ENCODE results near the gene ARMCX2. TPM values are rescaled to one million over a fixed set of nuclear protein-coding genes. Genes with fewer than 3 reads are reported as not detected.

ARMCX2 gene
- total RNA-seq (10 to 100 TPM; 36.3 to 65.4 TPM), polyA plus RNA-seq (10 to 100 TPM; 10.0 to 42.5 TPM)
- long read RNA-seq, donor 1, transcript ARMCX2-203 (6 exons, 2,674 nt) = major isoform, 22 of 83 reads
- long read RNA-seq, donor 1, partial matches to known transcripts = 11 of 83 reads
- long read RNA-seq, donor 1, other reads (novel, unspliced or antisense) = 38 of 83 reads
- long read RNA-seq, donor 2, partial matches to known transcripts = 8 of 31 reads
- long read RNA-seq, donor 2, other reads (novel, unspliced or antisense) = 16 of 31 reads

- ATAC-seq (ENCODE audit: low FRiP score) (peak; percentile 86), DNase-seq (peak; percentile 79 to 85)
- 1 to 30% methylated on average over 22 of the region's 22 CpGs for WGBS, 2 donors
Measured at GRCh38 chrX:101659601-101660063, at the start of gene ARMCX2. Gene ARMCX2, minus strand, starts transcription at chrX:101659850. Its CDS starts 2,262 bp downstream, at chrX:101657588.

GRCh38 chrX:101709384-101709783, 49.7 kb upstream of the ARMCX2 start:
- Histone ChIP-seq H3K4me1 (ENCODE audit: control insufficient read depth in 1 of 2, insufficient read depth in 2 of 2, low read length in 2 of 2) (no peaks in the 10 kb centered on the region), H3K27ac (ENCODE audit: low read depth in 1 of 2, low read length in 2 of 2) (no peak overlapping the region), H3K4me3 (ENCODE audit: low read length in 2 of 2) (no peak overlapping the region), H3K27me3 (ENCODE audit: control insufficient read depth in 1 of 2, insufficient read depth in 2 of 2, low read length in 1 of 2) (no peaks in the 10 kb centered on the region), H3K9me3 (ENCODE audit: control insufficient read depth, low read length) (no peaks in the 10 kb centered on the region), H3K36me3 (ENCODE audit: control insufficient read depth in 1 of 2, insufficient read depth in 2 of 2, low read length in 1 of 2) (no peaks in the 10 kb centered on the region)
- WGBS, 2 donors = 71 to 93% methylated on average over 3 of the region's 3 CpGs
- no peak for DNase-seq
- intact Hi-C loops (cut with DNase I) = no loop called here
- ATAC-seq (ENCODE audit: low FRiP score) = no peak

More at GRCh38 chrX:101659601-101660063, at the start of gene ARMCX2:
- Histone ChIP-seq H3K9me3 (ENCODE audit: control insufficient read depth, low read length) (no peaks in the 10 kb centered on the region), H3K27me3 (ENCODE audit: control insufficient read depth in 1 of 2, insufficient read depth in 2 of 2, low read length in 1 of 2) (no peaks in the 10 kb centered on the region), H3K4me1 (ENCODE audit: control insufficient read depth in 1 of 2, insufficient read depth in 2 of 2, low read length in 2 of 2) (no peaks in the 10 kb centered on the region), H3K36me3 (ENCODE audit: control insufficient read depth in 1 of 2, insufficient read depth in 2 of 2, low read length in 1 of 2) (no peaks in the 10 kb centered on the region), H3K27ac (ENCODE audit: low read depth in 1 of 2, low read length in 2 of 2) (peak within 1 kb of the TSS in 1 of 2 donors; percentile 23), H3K4me3 (ENCODE audit: low read length in 2 of 2) (peak within 1 kb of the TSS; percentile 52 to 68)
- intact Hi-C loops (cut with DNase I) = loop anchor here in 1 of 2 donors (5.0 kb wide), 1 partner anchor 107 kb away; the partner anchor contains the start of gene ARMCX1

DNA sequence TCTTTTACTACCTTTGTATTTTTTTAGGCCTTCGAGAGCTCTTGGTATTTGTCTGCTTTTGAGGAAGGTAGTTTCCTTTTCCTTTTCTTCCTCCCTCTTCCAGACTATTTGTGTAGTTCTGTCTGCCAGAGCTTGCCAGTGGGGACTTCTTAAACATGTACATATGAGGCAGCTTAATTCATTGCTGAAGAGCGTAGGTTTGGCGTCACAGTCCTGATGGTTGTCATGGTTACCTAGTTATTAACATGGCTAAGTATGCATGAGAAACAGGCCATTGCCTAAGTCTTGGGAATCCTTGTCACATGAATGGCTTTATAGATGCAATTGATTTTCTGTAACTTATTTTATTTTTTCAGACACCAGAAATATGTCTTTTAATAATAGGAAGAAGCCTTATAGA, 48.5 kb upstream of the ARMCX2 start:
- DNase-seq = no peak
- Histone ChIP-seq H3K36me3 (ENCODE audit: control insufficient read depth in 1 of 2, insufficient read depth in 2 of 2, low read length in 1 of 2) (no peaks in the 10 kb centered on the region), H3K9me3 (ENCODE audit: control insufficient read depth, low read length) (no peaks in the 10 kb centered on the region), H3K27me3 (ENCODE audit: control insufficient read depth in 1 of 2, insufficient read depth in 2 of 2, low read length in 1 of 2) (no peaks in the 10 kb centered on the region), H3K4me3 (ENCODE audit: low read length in 2 of 2) (no peak overlapping the region), H3K27ac (ENCODE audit: low read depth in 1 of 2, low read length in 2 of 2) (no peak overlapping the region), H3K4me1 (ENCODE audit: control insufficient read depth in 1 of 2, insufficient read depth in 2 of 2, low read length in 2 of 2) (no peaks in the 10 kb centered on the region)
- ATAC-seq (ENCODE audit: low FRiP score) = no peak
- WGBS, 2 donors = 39 to 55% methylated on average over 3 of the region's 3 CpGs
- intact Hi-C loops (cut with DNase I) = no loop called here

DNA sequence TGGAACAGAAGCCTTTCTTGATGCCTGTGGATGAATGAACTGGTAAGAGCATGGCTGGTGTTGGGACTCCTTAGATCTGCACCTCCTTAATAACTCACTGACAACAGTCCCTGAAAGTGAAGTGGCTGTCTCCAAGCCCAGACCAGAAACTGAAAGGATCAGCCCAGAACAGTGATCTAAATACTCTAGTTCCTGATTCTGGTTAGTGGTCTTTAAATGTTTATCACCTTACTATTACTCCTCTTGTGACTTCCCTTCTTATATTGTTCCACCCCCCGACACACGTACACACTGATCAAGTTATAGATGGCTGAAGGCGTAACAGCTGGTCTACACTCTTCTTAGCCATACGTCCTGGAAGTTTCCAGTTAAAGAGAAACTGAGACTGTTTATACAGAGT, 33.8 kb upstream of the ARMCX2 start:
- Histone ChIP-seq H3K27me3 (ENCODE audit: control insufficient read depth in 1 of 2, insufficient read depth in 2 of 2, low read length in 1 of 2) (no peaks in the 10 kb centered on the region), H3K27ac (ENCODE audit: low read depth in 1 of 2, low read length in 2 of 2) (no peak overlapping the region), H3K36me3 (ENCODE audit: control insufficient read depth in 1 of 2, insufficient read depth in 2 of 2, low read length in 1 of 2) (no peaks in the 10 kb centered on the region), H3K4me1 (ENCODE audit: control insufficient read depth in 1 of 2, insufficient read depth in 2 of 2, low read length in 2 of 2) (no peaks in the 10 kb centered on the region), H3K4me3 (ENCODE audit: low read length in 2 of 2) (no peak overlapping the region), H3K9me3 (ENCODE audit: control insufficient read depth, low read length) (no peaks in the 10 kb centered on the region)
- DNase-seq (no peak), ATAC-seq (ENCODE audit: low FRiP score) (no peak)
- intact Hi-C loops (cut with DNase I) = no loop called here
- WGBS, 2 donors = 82 to 90% methylated on average over 4 of the region's 4 CpGs

- Histone ChIP-seq H3K36me3 (ENCODE audit: control insufficient read depth in 1 of 2, insufficient read depth in 2 of 2, low read length in 1 of 2) (no peaks in the 10 kb centered on the region), H3K27me3 (ENCODE audit: control insufficient read depth in 1 of 2, insufficient read depth in 2 of 2, low read length in 1 of 2) (no peaks in the 10 kb centered on the region), H3K4me1 (ENCODE audit: control insufficient read depth in 1 of 2, insufficient read depth in 2 of 2, low read length in 2 of 2) (no peaks in the 10 kb centered on the region), H3K27ac (ENCODE audit: low read depth in 1 of 2, low read length in 2 of 2) (no peak overlapping the region), H3K9me3 (ENCODE audit: control insufficient read depth, low read length) (no peaks in the 10 kb centered on the region), H3K4me3 (ENCODE audit: low read length in 2 of 2) (no peak overlapping the region)
- ATAC-seq (ENCODE audit: low FRiP score) (no peak), DNase-seq (no peak)
- 67 to 81% methylated on average over 1 of the region's 1 CpG for WGBS, 2 donors
- intact Hi-C loops (cut with DNase I) = no loop called here
Measured at GRCh38 chrX:101691835-101692234, 32.2 kb upstream of the ARMCX2 start.

DNA sequence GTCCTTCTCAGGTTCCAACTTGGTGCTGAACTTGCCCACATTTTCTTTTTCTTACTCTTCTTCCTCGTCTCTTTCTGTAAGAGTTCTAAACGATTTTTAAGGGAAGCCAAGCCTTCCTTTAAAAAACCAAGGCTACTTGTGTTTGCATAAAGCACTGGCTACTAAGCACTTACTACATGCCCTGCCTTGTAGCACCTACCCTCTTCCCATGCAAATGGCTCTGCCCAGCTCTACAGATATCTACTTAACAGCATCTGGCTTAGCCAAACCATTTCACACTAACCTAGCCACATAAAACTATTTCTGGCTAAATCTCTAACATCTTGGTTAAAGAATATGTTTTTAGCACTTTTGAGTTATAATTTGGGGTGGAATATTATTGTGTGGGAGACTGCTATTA, 26.9 kb upstream of the ARMCX2 start:
- H3K4me1 ChIP-seq (ENCODE audit: control insufficient read depth in 1 of 2, insufficient read depth in 2 of 2, low read length in 2 of 2) = no peaks in the 10 kb centered on the region
- 5 to 23% methylated on average over 2 of the region's 2 CpGs for WGBS, 2 donors
- no peaks in the 10 kb centered on the region for H3K9me3 ChIP-seq (ENCODE audit: control insufficient read depth, low read length)
- H3K27ac ChIP-seq (ENCODE audit: low read depth in 1 of 2, low read length in 2 of 2) = no peak overlapping the region
- intact Hi-C loops (cut with DNase I) = no loop called here
- no peak overlapping the region for H3K4me3 ChIP-seq (ENCODE audit: low read length in 2 of 2)
- no peak for DNase-seq
- no peaks in the 10 kb centered on the region for H3K27me3 ChIP-seq (ENCODE audit: control insufficient read depth in 1 of 2, insufficient read depth in 2 of 2, low read length in 1 of 2)
- no peak for ATAC-seq (ENCODE audit: low FRiP score)
- H3K36me3 ChIP-seq (ENCODE audit: control insufficient read depth in 1 of 2, insufficient read depth in 2 of 2, low read length in 1 of 2) = no peaks in the 10 kb centered on the region

- ATAC-seq (ENCODE audit: low FRiP score) (peak; percentile 60), DNase-seq (no peak)
- H3K4me1 ChIP-seq (ENCODE audit: control insufficient read depth in 1 of 2, insufficient read depth in 2 of 2, low read length in 2 of 2) = no peaks in the 10 kb centered on the region
- no peaks in the 10 kb centered on the region for H3K9me3 ChIP-seq (ENCODE audit: control insufficient read depth, low read length)
- no peak overlapping the region for H3K27ac ChIP-seq (ENCODE audit: low read depth in 1 of 2, low read length in 2 of 2)
- H3K4me3 ChIP-seq (ENCODE audit: low read length in 2 of 2) = no peak overlapping the region
- intact Hi-C loops (cut with DNase I) = no loop called here
- H3K27me3 ChIP-seq (ENCODE audit: control insufficient read depth in 1 of 2, insufficient read depth in 2 of 2, low read length in 1 of 2) = no peaks in the 10 kb centered on the region
- H3K36me3 ChIP-seq (ENCODE audit: control insufficient read depth in 1 of 2, insufficient read depth in 2 of 2, low read length in 1 of 2) = no peaks in the 10 kb centered on the region
Measured at GRCh38 chrX:101685923-101686322, 26.3 kb upstream of the ARMCX2 start.

DNA sequence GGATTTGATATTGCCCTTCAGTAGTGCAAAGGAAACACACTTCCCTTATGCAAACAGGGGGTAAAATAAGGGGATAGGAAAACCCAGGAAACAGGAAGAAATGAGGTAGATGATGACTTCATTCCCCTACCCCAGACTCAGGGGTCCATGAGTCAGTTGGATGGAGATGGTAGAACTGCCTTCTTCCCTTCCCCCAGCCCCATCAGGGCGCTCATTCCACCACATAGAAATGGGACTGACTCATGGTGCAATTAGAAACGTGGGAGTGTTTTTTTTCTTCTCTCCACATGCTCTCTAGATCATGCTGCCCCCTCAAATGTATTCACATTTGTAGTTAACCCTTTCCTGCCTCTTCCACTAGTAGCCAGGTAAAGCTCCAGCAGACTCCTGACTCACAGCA, 23.1 kb upstream of the ARMCX2 start:
- Histone ChIP-seq H3K4me1 (ENCODE audit: control insufficient read depth in 1 of 2, insufficient read depth in 2 of 2, low read length in 2 of 2) (no peaks in the 10 kb centered on the region), H3K4me3 (ENCODE audit: low read length in 2 of 2) (no peak overlapping the region), H3K27ac (ENCODE audit: low read depth in 1 of 2, low read length in 2 of 2) (no peak overlapping the region), H3K36me3 (ENCODE audit: control insufficient read depth in 1 of 2, insufficient read depth in 2 of 2, low read length in 1 of 2) (no peaks in the 10 kb centered on the region), H3K27me3 (ENCODE audit: control insufficient read depth in 1 of 2, insufficient read depth in 2 of 2, low read length in 1 of 2) (no peaks in the 10 kb centered on the region), H3K9me3 (ENCODE audit: control insufficient read depth, low read length) (no peaks in the 10 kb centered on the region)
- ATAC-seq (ENCODE audit: low FRiP score) (no peak), DNase-seq (no peak)
- 35 to 47% methylated on average over 2 of the region's 2 CpGs for WGBS, 2 donors
- intact Hi-C loops (cut with DNase I) = no loop called here

DNA sequence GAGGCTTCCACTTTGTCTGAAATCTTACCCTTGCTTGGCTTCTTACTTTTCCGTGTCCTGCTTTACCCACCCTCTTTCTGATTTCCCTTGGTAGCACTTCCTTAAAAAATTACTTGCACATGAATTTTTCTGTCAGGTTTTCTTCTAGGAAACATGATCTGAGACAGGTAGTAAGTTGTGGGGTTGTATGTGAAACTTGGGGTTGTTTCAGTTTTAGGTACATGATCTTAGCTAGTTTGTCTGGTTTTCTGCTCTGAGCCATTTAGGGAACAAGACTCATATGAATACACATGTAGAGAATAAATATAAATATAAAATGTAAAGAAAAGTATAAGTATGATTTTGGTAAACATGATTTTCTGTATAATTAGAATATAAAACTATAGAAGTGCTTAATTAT, 17.4 kb upstream of the ARMCX2 start:
- no peak for ATAC-seq (ENCODE audit: low FRiP score)
- H3K27ac ChIP-seq (ENCODE audit: low read depth in 1 of 2, low read length in 2 of 2) = no peak overlapping the region
- no peaks in the 10 kb centered on the region for H3K36me3 ChIP-seq (ENCODE audit: control insufficient read depth in 1 of 2, insufficient read depth in 2 of 2, low read length in 1 of 2)
- DNase-seq = no peak
- 65 to 86% methylated on average over 1 of the region's 1 CpG for WGBS, 2 donors
- no peaks in the 10 kb centered on the region for H3K27me3 ChIP-seq (ENCODE audit: control insufficient read depth in 1 of 2, insufficient read depth in 2 of 2, low read length in 1 of 2)
- intact Hi-C loops (cut with DNase I) = no loop called here
- H3K4me1 ChIP-seq (ENCODE audit: control insufficient read depth in 1 of 2, insufficient read depth in 2 of 2, low read length in 2 of 2) = no peaks in the 10 kb centered on the region
- no peaks in the 10 kb centered on the region for H3K9me3 ChIP-seq (ENCODE audit: control insufficient read depth, low read length)
- H3K4me3 ChIP-seq (ENCODE audit: low read length in 2 of 2) = no peak overlapping the region
